Astrocyte of the hippocampus (primary cell): Measurements from ENCODE around the gene ANKRD12.

ENCODE experiments used
- DNase-seq: peaks from one replicate; pipeline ENCODE4 v3.0.0; 2011; ENCODE audit warnings: low read depth, low spot score

The ANKRD12 gene

GRCh38 chr18:9106094-9106493, 30.5 kb upstream of the ANKRD12 start:
- DNase-seq, result no peak

GRCh38 chr18:9106800-9107584, 29.6 kb upstream of the ANKRD12 start:
- no peak for DNase-seq

DNA sequence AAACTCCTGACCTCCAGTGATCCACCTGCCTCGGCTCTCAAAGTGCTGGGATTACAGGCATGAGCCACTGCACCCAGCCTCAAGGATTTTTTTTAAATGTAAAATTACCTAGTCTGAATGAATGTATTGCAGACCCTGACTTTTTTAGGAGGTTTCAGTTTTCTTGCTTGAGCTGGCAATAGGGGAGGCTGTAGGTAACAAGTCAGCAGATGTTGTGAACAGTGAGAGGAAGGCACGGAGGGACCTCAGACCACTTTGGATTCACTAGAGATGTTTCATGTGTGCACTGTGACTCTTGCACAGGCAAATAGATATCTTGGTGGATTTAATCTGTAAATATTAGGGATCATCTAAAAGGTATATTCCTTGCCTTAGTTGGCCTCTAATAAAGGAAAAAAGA, 27.7 kb upstream of the ANKRD12 start:
- no peak for DNase-seq

DNA sequence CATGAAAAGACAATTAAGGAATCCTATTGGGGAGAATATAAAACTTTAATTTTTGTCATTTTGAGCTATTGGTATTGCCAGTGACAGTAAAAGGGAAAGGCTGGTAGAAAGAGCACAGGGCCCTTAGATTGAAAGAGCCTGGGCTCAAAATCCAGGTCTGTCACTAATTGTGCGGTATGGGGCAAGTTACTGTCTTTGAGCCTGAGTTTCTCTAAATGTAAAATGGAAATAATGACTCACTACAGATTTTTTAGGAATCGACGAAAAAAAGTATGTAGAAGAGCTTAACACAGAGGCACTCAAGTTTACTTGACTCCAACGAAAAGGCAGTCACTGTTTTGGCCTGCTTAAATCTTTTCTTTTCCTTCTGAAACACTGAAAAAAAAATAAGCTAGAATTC, 27.1 kb upstream of the ANKRD12 start:
- DNase-seq, result peak; percentile 32

DNA sequence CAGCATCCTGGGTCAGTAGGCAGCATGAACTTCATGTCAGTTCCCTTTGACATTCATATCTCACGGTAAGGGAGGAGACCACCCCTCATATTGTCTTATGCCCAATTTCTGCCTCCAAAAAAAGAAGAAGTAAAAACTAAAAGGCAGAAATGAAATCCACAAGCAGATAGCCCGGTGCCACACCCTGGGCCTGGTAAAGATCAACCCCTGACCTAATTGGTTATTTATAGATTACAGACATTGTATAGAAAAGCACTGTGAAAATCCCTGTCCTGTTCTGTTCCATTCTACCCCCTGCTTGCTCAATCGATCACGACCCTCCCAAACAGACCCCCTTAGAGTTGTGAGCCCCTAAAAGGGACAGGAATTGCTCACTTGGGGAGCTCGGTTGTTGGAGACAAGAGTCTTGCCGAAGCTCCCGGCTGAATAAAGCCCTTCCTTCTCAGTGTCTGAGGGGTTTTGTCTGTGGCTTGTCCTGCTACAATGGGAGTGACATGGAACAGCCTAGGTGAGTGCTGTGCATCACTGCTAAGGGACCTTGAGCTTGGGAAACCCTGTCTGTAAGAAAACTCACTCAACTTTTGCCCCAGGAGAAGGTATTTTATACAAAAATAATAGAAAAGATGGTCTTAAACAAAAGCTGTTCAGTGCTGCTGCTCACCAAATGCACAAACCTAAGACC, 23.0 kb upstream of the ANKRD12 start:
- no peak for DNase-seq

DNA sequence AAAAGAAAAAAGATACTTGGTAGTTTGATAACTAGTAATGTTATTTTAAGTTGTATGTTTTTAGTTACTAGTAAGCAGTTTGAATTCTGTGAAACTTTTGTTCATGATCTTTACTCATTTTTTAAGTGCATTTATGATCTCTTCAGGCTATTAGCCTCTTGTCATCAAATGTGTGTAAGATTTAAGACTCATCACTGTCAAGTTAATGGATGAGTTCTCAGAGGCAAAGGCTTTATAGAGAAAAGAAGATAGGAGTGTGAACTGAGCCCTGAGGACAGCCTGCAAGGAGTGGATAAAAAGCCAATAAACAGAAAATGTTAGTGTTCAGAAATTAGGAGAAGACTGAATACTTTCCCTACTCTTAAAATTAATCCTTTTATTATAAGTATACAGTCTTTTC, 20.6 kb upstream of the ANKRD12 start:
- DNase-seq, result no peak

DNA sequence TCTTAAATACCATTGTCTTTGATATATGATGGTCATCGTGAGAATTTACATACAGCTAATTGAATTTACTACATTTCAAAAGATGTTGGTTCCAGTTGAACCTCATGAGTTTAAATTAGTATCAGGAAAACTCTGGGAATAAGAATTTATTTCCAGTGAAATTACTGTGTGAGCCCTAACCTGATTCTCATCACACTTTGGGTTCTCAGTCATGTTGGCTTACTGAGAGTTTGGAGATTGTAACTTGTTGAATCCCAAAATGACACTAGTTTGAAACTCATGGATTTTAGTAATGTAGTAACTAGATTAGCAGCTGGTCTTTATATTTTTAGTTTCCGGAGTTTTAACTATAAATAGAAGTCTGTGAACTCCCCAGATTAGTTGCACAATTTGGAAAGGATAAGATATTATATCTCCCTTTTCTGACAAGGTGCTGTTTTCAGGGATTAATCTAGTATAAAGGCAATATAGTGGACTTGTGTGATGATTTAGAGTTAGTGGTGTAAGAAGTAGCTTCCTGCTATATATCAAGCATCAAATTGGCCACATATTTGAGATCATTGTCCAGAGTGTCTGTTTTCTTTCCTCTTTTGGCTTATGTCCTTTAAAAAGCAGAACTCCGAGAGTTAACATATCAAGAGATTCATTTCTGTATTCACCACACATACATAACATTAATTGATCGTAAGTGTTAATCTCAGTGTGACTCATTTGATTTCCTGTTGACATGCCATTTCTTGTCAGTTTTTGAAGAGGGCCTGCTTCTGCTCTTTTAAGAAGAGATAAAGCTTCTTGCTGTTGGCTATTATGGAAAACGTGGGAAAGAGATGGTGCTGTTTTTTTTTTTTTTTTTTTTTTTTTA, 18.4 kb upstream of the ANKRD12 start:
- no peak for DNase-seq

DNA sequence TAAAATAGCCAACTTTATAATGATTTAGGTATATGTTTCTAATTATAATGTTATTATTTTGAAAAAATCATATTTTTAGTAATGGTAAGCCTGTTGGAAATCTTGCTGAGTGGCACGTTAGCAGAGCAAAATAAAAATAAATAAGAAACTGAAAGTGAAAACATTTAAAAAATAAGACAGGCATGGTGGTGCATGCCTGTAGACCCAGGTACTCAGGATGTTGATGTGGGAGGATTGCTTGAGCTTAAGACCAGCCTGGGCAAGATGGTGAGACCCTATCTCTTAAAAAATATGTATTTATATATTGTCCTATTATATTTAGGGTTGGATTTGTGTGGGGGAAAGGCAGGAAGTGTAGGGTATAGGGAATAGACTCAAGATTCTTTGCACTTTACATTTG, 15.8 kb upstream of the ANKRD12 start:
- no peak for DNase-seq

- no peak for DNase-seq
These were observed 13.1 kb upstream of the ANKRD12 start for GRCh38 chr18:9123520-9123919.

DNA sequence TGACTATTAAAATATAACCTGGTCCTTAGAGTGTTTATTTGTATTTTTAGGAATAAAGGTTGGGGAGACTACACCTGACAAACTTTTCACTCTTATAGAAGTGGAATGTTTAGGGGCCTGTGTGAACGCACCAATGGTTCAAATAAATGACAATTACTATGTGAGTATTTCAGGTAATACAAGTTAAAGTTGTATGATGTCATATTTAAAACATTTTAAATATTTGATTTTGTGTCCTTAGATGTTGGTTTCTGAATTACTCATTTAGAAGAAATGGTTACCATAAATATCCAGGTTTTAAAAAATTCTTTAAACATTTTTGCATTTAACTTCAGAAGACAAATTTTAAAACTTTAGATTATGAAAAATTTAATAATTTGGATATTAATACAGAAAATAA, 11.8 kb upstream of the ANKRD12 start:
- no peak for DNase-seq

GRCh38 chr18:9126337-9126736, 10.2 kb upstream of the ANKRD12 start:
- no peak for DNase-seq

GRCh38 chr18:9130195-9130594, 6.4 kb upstream of the ANKRD12 start:
- no peak for DNase-seq

GRCh38 chr18:9130806-9131205, 5.8 kb upstream of the ANKRD12 start:
- DNase-seq, result no peak

DNA sequence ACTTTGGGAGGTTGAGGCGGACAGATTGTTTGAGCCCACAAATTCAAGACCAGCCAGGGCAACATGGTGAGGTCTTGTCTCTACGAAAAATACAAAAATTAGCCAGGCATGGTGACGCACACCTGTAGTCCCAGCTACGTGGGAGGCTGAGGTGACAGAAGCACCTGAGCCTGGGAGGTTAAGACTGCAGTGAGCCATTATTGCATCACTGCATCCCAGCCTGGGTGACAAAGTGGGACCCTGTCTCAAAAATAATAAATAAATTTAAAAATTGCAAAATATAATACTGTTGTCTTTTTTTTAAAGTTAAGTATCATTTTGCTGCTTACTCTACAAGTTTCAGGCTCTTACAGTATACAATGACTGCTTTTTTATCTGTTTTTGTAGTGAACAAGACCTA, 4.0 kb upstream of the ANKRD12 start:
- DNase-seq, result no peak

DNA sequence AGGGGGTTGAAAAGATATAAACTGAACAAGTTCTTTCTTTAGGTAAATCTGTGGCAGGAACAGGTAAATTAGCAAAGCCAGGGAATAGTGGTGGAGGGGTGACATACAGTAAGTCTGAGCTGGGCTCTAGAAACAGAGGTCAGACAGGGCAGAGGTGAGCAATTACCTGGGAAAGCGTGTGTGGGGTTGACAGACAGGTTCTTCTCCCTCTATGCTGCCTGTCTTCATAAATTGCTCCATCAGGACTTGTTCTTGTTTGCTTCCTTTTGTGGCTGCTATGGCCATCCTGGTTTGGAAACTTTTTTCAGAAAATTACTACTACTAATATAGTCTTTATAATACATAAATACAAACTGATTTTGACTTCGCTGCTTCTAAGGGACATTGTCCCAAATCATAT, 3.4 kb upstream of the ANKRD12 start:
- DNase-seq, result no peak

- no peak for DNase-seq
These were observed 1.3 kb upstream of the ANKRD12 start for GRCh38 chr18:9135081-9135911.

DNA sequence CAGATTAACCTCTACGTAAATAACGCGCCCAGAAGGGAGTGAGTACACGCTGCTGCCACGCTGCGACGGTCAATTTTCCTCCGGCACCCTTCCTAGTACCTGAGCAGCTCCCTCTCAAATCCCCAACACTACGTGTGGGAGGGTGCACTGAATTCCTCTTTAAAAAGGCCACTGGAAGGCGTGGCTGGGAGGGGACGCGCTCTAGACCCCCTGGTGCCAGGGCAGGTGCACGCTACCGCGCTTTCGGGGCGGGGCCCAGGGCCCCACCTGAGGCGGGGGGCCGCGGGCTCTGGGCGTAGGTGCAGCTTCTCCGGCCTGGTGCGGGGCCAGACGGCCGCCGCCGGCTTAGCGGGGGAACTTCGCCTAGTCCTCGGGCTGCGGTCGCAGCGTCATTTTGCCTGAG, 668 bp upstream of the ANKRD12 start:
- peak; percentile 54 for DNase-seq

GRCh38 chr18:9137168-9138066, 836 bp downstream of the ANKRD12 start:
- peak; percentile 89 for DNase-seq

GRCh38 chr18:9139400-9140039, 2.9 kb downstream of the ANKRD12 start:
- DNase-seq, result peak; percentile 43

- no peak for DNase-seq
These were observed 3.8 kb downstream of the ANKRD12 start for GRCh38 chr18:9140381-9140780.
